Progenitor cell of endocrine pancreas (in vitro differentiated cells): ENCODE results near the gene ADRM1. TPM values are rescaled to one million over a fixed set of nuclear protein-coding genes. Genes with fewer than 3 reads are reported as not detected.

Source experiments
- DNase-seq: peaks from one replicate; pipeline ENCODE4 v3.0.0; 2021; ENCODE audit warnings: low spot score; ENCODE audit not compliant: unreplicated experiment
- H3K27ac Mint-ChIP-seq: 2 replicates; pipeline ENCODE4 v1.8.0; 2021; ENCODE audit warnings: mild to moderate bottlenecking, moderate library complexity, mixed read lengths
- H3K27me3 Mint-ChIP-seq: 2 replicates; pipeline ENCODE4 v1.8.0; 2021; ENCODE audit warnings: mixed read lengths
- H3K36me3 Mint-ChIP-seq: 2 replicates; pipeline ENCODE4 v1.8.0; 2022; ENCODE audit warnings: mixed read lengths; ENCODE audit not compliant: insufficient read depth
- H3K4me1 Mint-ChIP-seq: 2 replicates; pipeline ENCODE4 v1.8.0; 2021; ENCODE audit warnings: low read depth, mixed read lengths
- H3K4me3 Mint-ChIP-seq: 2 replicates; pipeline ENCODE4 v1.8.0; 2021; ENCODE audit warnings: low read depth, mild to moderate bottlenecking, moderate library complexity, mixed read lengths
- H3K9me3 Mint-ChIP-seq: 2 replicates; pipeline ENCODE4 v1.8.0; 2021; ENCODE audit warnings: low read depth, mixed read lengths
- CTCF ChIP-seq: fragments of 200-600 bp; sonication (generic); IDR thresholded peaks from one replicate; pipeline ENCODE4 v1.5.0; 2021; ENCODE audit warnings: antibody characterized with exemption, mild to moderate bottlenecking; ENCODE audit not compliant: unreplicated experiment
- total RNA-seq: library from RNA; stranded (reverse); gene quantifications from 2 replicates; pipeline ENCODE4 v1.2.1, GENCODE V29; 2021

ADRM1 gene
- total RNA-seq, 1 donor from 2014 or later = 66.2 TPM

- Mint-ChIP-seq H3K27ac (no peak overlapping the region), H3K27me3 (no peaks in the 10 kb centered on the region), H3K4me1 (no peaks in the 10 kb centered on the region), H3K4me3 (no peak overlapping the region), H3K36me3 (peaks cover 25% of the 10 kb centered on the region), H3K9me3 (peaks cover 3% of the 10 kb centered on the region)
- no peak for TF ChIP-seq CTCF
- no peak for DNase-seq
Observed at GRCh38 chr20:62266851-62267250, 35.9 kb upstream of the ADRM1 start.

- Mint-ChIP-seq H3K9me3 (peaks cover 3% of the 10 kb centered on the region), H3K27ac (no peak overlapping the region), H3K4me3 (no peak overlapping the region), H3K36me3 (peaks cover 25% of the 10 kb centered on the region), H3K4me1 (no peaks in the 10 kb centered on the region), H3K27me3 (no peaks in the 10 kb centered on the region)
- no peak for TF ChIP-seq CTCF
- no peak for DNase-seq
Observed at GRCh38 chr20:62267543-62267942, 35.3 kb upstream of the ADRM1 start.

GRCh38 chr20:62268228-62268900 is 34.4 kb upstream of the ADRM1 start:
- no peak for TF ChIP-seq CTCF
- Mint-ChIP-seq H3K4me3 (no peak overlapping the region), H3K36me3 (peaks cover 22% of the 10 kb centered on the region), H3K9me3 (peaks cover 3% of the 10 kb centered on the region), H3K27ac (no peak overlapping the region), H3K4me1 (no peaks in the 10 kb centered on the region), H3K27me3 (no peaks in the 10 kb centered on the region)
- DNase-seq = no peak

DNA sequence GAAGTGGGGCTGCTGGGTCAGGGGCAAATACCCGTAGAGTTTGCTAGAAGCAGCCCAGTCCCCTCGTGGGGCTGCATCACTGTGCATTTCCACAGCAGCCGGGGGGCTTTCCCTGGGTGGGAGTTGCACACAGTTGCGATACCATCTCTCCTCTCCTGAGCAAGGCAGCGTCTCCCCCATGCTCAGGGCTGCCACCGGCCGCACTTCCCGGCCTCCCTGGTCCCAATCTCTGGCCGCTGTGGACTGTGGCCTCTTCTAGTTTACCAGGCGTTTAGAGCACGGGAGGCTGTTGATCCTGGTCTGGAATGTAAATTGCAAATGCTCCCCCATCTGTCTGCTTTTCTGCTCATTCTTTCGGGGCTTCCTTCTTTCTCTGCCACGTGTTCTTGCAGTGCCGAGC is 33.4 kb upstream of the ADRM1 start:
- H3K4me3 Mint-ChIP-seq = no peak overlapping the region
- H3K27ac Mint-ChIP-seq = no peak overlapping the region
- DNase-seq = no peak
- TF ChIP-seq CTCF = no peak
- no peaks in the 10 kb centered on the region for H3K27me3 Mint-ChIP-seq
- H3K36me3 Mint-ChIP-seq = peaks cover 25% of the 10 kb centered on the region
- H3K4me1 Mint-ChIP-seq = no peaks in the 10 kb centered on the region
- peaks cover 3% of the 10 kb centered on the region for H3K9me3 Mint-ChIP-seq

DNA sequence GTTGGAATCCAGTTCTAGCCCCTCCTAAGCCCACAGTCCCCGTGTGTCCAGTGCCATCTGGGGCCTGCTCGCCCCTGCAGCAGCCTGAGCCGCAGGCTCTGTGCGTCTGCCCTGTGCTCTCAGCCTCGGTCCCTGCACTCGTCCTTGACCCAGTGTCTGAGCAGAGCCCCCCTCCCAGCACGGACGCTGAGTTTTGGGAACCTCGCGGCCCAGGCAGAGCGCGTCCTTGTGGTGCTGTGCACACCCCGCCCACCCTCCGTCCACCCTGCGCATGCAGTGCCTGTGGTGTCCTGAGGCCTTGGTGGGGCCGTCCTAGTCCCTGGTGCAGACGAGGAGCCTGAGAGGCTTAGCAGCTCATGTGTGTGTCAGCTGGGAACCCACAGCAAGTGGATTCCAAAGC is 32.9 kb upstream of the ADRM1 start:
- peaks cover 20% of the 10 kb centered on the region for H3K36me3 Mint-ChIP-seq
- no peaks in the 10 kb centered on the region for H3K27me3 Mint-ChIP-seq
- H3K9me3 Mint-ChIP-seq = peaks cover under 1% of the 10 kb centered on the region
- no peak overlapping the region for H3K27ac Mint-ChIP-seq
- no peak overlapping the region for H3K4me3 Mint-ChIP-seq
- no peaks in the 10 kb centered on the region for H3K4me1 Mint-ChIP-seq
- no peak for DNase-seq
- no peak for TF ChIP-seq CTCF
